NCI-H345 (cell line): ENCODE results near the gene AAK1.
"Not testable (repeated sequence)": the region's sequence is repeated elsewhere in the genome, so short reads cannot be mapped to it uniquely, and the experiment has no call there.

Source experiments
- DNase-seq: peaks from one replicate; lab custom pipeline; 2025; lab: John Stamatoyannopoulos, UW

The AAK1 gene

GRCh38 chr2:69600425-69600824, 43.1 kb downstream of the AAK1 start:
- no peak for DNase-seq

GRCh38 chr2:69597843-69598610, 45.5 kb downstream of the AAK1 start:
- DNase-seq: no peak

- no peak for DNase-seq
Measured at GRCh38 chr2:69597105-69597504, 46.4 kb downstream of the AAK1 start.

- no peak for DNase-seq
Measured at GRCh38 chr2:69594341-69594740, 49.2 kb downstream of the AAK1 start.

- no peak for DNase-seq
Measured at GRCh38 chr2:69592511-69592910, 51.0 kb downstream of the AAK1 start.

GRCh38 chr2:69589973-69590652, 53.4 kb downstream of the AAK1 start:
- DNase-seq: no peak

- no peak for DNase-seq
Measured at GRCh38 chr2:69588945-69589344, 54.6 kb downstream of the AAK1 start.

- DNase-seq: no peak
Measured at GRCh38 chr2:69588403-69588802, 55.1 kb downstream of the AAK1 start.

GRCh38 chr2:69585855-69586555, 57.5 kb downstream of the AAK1 start:
- no peak for DNase-seq

- no peak for DNase-seq
Measured at GRCh38 chr2:69584127-69584889, 59.2 kb downstream of the AAK1 start.

- DNase-seq: no peak
Measured at GRCh38 chr2:69583321-69583833, 60.2 kb downstream of the AAK1 start.

- no peak for DNase-seq
Measured at GRCh38 chr2:69582582-69583176, 60.9 kb downstream of the AAK1 start.

- no peak for DNase-seq
Measured at GRCh38 chr2:69581774-69582581, 61.6 kb downstream of the AAK1 start.

GRCh38 chr2:69580486-69580885, 63.1 kb downstream of the AAK1 start:
- no peak for DNase-seq

- DNase-seq: no peak
Measured at GRCh38 chr2:69579536-69579935, 64.0 kb downstream of the AAK1 start.

GRCh38 chr2:69578198-69578540, 65.4 kb downstream of the AAK1 start:
- no peak for DNase-seq

- DNase-seq: no peak
Measured at GRCh38 chr2:69577467-69578197, 65.9 kb downstream of the AAK1 start.

- DNase-seq: no peak
Measured at GRCh38 chr2:69576880-69577279, 66.7 kb downstream of the AAK1 start.

GRCh38 chr2:69575926-69576325, 67.6 kb downstream of the AAK1 start:
- no peak for DNase-seq

GRCh38 chr2:69575371-69575770, 68.2 kb downstream of the AAK1 start:
- not testable (repeated sequence) for DNase-seq
